GM21619 (cell line): ENCODE measurements around the gene NUDCD3.

Source experiments
- ATAC-seq: cut with Tn5 transposase; IDR thresholded peaks from one replicate; pipeline ENCODE4 v1.9.1; 2021; ENCODE audit not compliant: unreplicated experiment

The NUDCD3 gene

GRCh38 chr7:44372560-44373417, 117.7 kb downstream of the NUDCD3 start:
- no peak for ATAC-seq

GRCh38 chr7:44368885-44369284, 121.6 kb downstream of the NUDCD3 start:
- ATAC-seq = no peak

GRCh38 chr7:44368455-44368854, 122.0 kb downstream of the NUDCD3 start:
- ATAC-seq = no peak

GRCh38 chr7:44367475-44368043, 122.9 kb downstream of the NUDCD3 start:
- ATAC-seq = no peak

GRCh38 chr7:44366986-44367385, 123.5 kb downstream of the NUDCD3 start:
- ATAC-seq = no peak

GRCh38 chr7:44353668-44354067, 136.8 kb downstream of the NUDCD3 start:
- ATAC-seq = no peak

- no peak for ATAC-seq
These were observed 141.3 kb downstream of the NUDCD3 start for GRCh38 chr7:44348851-44349781.

GRCh38 chr7:44348300-44348699, 142.2 kb downstream of the NUDCD3 start:
- ATAC-seq = no peak

- ATAC-seq = no peak
These were observed 142.8 kb downstream of the NUDCD3 start for GRCh38 chr7:44347546-44348114.

- ATAC-seq = no peak
These were observed 144.4 kb downstream of the NUDCD3 start for GRCh38 chr7:44346063-44346462.

- no peak for ATAC-seq
These were observed 149.1 kb downstream of the NUDCD3 start for GRCh38 chr7:44341401-44341800.

- ATAC-seq = no peak
These were observed 151.9 kb downstream of the NUDCD3 start for GRCh38 chr7:44338600-44338999.

- no peak for ATAC-seq
These were observed 154.0 kb downstream of the NUDCD3 start for GRCh38 chr7:44336491-44336890.

GRCh38 chr7:44335184-44335583, 155.3 kb downstream of the NUDCD3 start:
- no peak for ATAC-seq

GRCh38 chr7:44334734-44335097, 155.7 kb downstream of the NUDCD3 start:
- ATAC-seq = no peak

GRCh38 chr7:44333911-44334733, 156.3 kb downstream of the NUDCD3 start:
- no peak for ATAC-seq

GRCh38 chr7:44331682-44332081, 158.8 kb downstream of the NUDCD3 start:
- no peak for ATAC-seq

- ATAC-seq = no peak
These were observed 160.1 kb downstream of the NUDCD3 start for GRCh38 chr7:44330331-44330730.

GRCh38 chr7:44329888-44330287, 160.6 kb downstream of the NUDCD3 start:
- ATAC-seq = no peak
